Activated CD4-positive, alpha-beta memory T cell treated with anti-CD3 and anti-CD28 coated beads for 36 hours (primary cell): ENCODE results near the gene CNPY3. TPM values are rescaled to one million over a fixed set of nuclear protein-coding genes. Genes with fewer than 3 reads are reported as not detected.
"Not testable (repeated sequence)": the region's sequence is repeated elsewhere in the genome, so short reads cannot be mapped to it uniquely, and the experiment has no call there.

Experiments
- CTCF ChIA-PET: fragments of 350-600 bp; sonication (Branson Sonifier 250); formaldehyde crosslinking; loops from one replicate; lab custom pipeline; 2021; ENCODE audit warnings: antibody characterized with exemption, inconsistent platforms; lab: Charles Lee
- POLR2A ChIA-PET: fragments of 350-600 bp; sonication (Branson Sonifier 250); formaldehyde crosslinking; loops from one replicate; lab custom pipeline; 2021; ENCODE audit warnings: antibody characterized with exemption; lab: Charles Lee
- DNase-seq: peaks from one replicate; pipeline ENCODE4 v3.0.0-alpha.2; 2020
- H3K27ac Mint-ChIP-seq: one replicate; pipeline ENCODE4 v1.8.0; 2021; ENCODE audit warnings: mixed read lengths
- H3K27me3 Mint-ChIP-seq: one replicate; pipeline ENCODE4 v1.8.0; 2021; ENCODE audit warnings: mixed read lengths
- H3K36me3 Mint-ChIP-seq: one replicate; pipeline ENCODE4 v1.8.0; 2021; ENCODE audit warnings: mixed read lengths
- H3K4me1 Mint-ChIP-seq: one replicate; pipeline ENCODE4 v1.8.0; 2021; ENCODE audit warnings: low read depth, mixed read lengths
- H3K4me3 Mint-ChIP-seq: one replicate; pipeline ENCODE4 v1.8.0; 2021; ENCODE audit warnings: mild to moderate bottlenecking, mixed read lengths
- H3K9me3 Mint-ChIP-seq: one replicate; pipeline ENCODE4 v1.8.0; 2021; ENCODE audit warnings: mixed read lengths
- intact Hi-C: fragments of 100-400 bp; cut with micrococcal nuclease; formaldehyde crosslinking; loops from one replicate; pipeline ENCODE4 v1.15.1; 2023
- total RNA-seq, 2 experiments: library from RNA; stranded (reverse); gene quantifications; one replicate each; pipeline ENCODE4 v1.2.3, GENCODE V29; 2021

The CNPY3 gene
- total RNA-seq, 2 experiments from 2014 or later, result 32.2 to 37.6 TPM

GRCh38 chr6:42938987-42939809, 9.9 kb downstream of the CNPY3 start:
- Mint-ChIP-seq H3K36me3 (peaks cover 31% of the 10 kb centered on the region), H3K4me3 (no peak overlapping the region), H3K27me3 (no peaks in the 10 kb centered on the region), H3K9me3 (no peaks in the 10 kb centered on the region), H3K27ac (no peak overlapping the region), H3K4me1 (peaks cover 5% of the 10 kb centered on the region)
- no peak for DNase-seq
- POLR2A ChIA-PET, result interaction anchor here (1.2 kb wide), 1 partner anchor 10 kb away, joined by 3 read pairs; the partner anchor contains the start of gene CNPY3
- intact Hi-C loops, result no loop called here
- CTCF ChIA-PET, result interaction anchor here (0.9 kb wide), 1 partner anchor 205 kb away, joined by 3 read pairs; no protein-coding TSS in a partner anchor

GRCh38 chr6:42939810-42940167, 10.5 kb downstream of the CNPY3 start:
- Mint-ChIP-seq H3K9me3 (no peaks in the 10 kb centered on the region), H3K4me1 (peaks cover 4% of the 10 kb centered on the region), H3K36me3 (peaks cover 30% of the 10 kb centered on the region), H3K4me3 (no peak overlapping the region), H3K27me3 (no peaks in the 10 kb centered on the region), H3K27ac (no peak overlapping the region)
- ChIA-PET CTCF (no interaction called here), POLR2A (interaction anchor here (1.2 kb wide), 1 partner anchor 10 kb away, joined by 3 read pairs; the partner anchor contains the start of gene CNPY3)
- intact Hi-C loops, result no loop called here
- DNase-seq, result no peak

GRCh38 chr6:42940493-42941045, 11.3 kb downstream of the CNPY3 start:
- no peak for DNase-seq
- intact Hi-C loops, result no loop called here
- Mint-ChIP-seq H3K9me3 (no peaks in the 10 kb centered on the region), H3K27me3 (no peaks in the 10 kb centered on the region), H3K27ac (peak overlapping the region; percentile 33), H3K4me1 (peaks cover 1% of the 10 kb centered on the region), H3K36me3 (peaks cover 29% of the 10 kb centered on the region), H3K4me3 (no peak overlapping the region)
- ChIA-PET POLR2A (interaction anchor here (0.6 to 1.2 kb wide), 2 partner anchors 11 to 287 kb away, joined by 3 read pairs; partner anchors contain the start of gene CNPY3), CTCF (no interaction called here)

GRCh38 chr6:42941356-42941755, 12.1 kb downstream of the CNPY3 start:
- H3K9me3 Mint-ChIP-seq, POLR2A ChIA-PET, DNase-seq, H3K4me3 Mint-ChIP-seq, H3K27ac Mint-ChIP-seq, H3K4me1 Mint-ChIP-seq, H3K27me3 Mint-ChIP-seq, intact Hi-C loops, CTCF ChIA-PET: not testable (repeated sequence)
- H3K36me3 Mint-ChIP-seq, result peaks cover 23% of the 10 kb centered on the region

- DNase-seq, result no peak
- H3K4me1 Mint-ChIP-seq, result peaks cover 1% of the 10 kb centered on the region
Measured at GRCh38 chr6:42942444-42942843, 13.2 kb downstream of the CNPY3 start.

GRCh38 chr6:42947950-42948349, 18.7 kb downstream of the CNPY3 start:
- H3K9me3 Mint-ChIP-seq, result no peaks in the 10 kb centered on the region
- no peaks in the 10 kb centered on the region for H3K27me3 Mint-ChIP-seq
- H3K4me1 Mint-ChIP-seq, result no peaks in the 10 kb centered on the region
- ChIA-PET POLR2A (no interaction called here), CTCF (no interaction called here)
- H3K36me3 Mint-ChIP-seq, result peaks cover 7% of the 10 kb centered on the region
- intact Hi-C loops, result no loop called here
- H3K4me3 Mint-ChIP-seq, result no peak overlapping the region
- no peak overlapping the region for H3K27ac Mint-ChIP-seq
- no peak for DNase-seq

More at GRCh38 chr6:42942444-42942843, 13.2 kb downstream of the CNPY3 start:
- Mint-ChIP-seq H3K27me3 (no peaks in the 10 kb centered on the region), H3K27ac (no peak overlapping the region), H3K36me3 (peaks cover 19% of the 10 kb centered on the region), H3K9me3 (no peaks in the 10 kb centered on the region), H3K4me3 (no peak overlapping the region)
- intact Hi-C loops, result no loop called here
- POLR2A ChIA-PET, result no interaction called here
- CTCF ChIA-PET, result no interaction called here

- DNase-seq, result no peak
- Mint-ChIP-seq H3K4me3 (no peak overlapping the region), H3K4me1 (no peaks in the 10 kb centered on the region), H3K36me3 (no peaks in the 10 kb centered on the region), H3K27me3 (no peaks in the 10 kb centered on the region), H3K27ac (no peak overlapping the region), H3K9me3 (no peaks in the 10 kb centered on the region)
- ChIA-PET CTCF (no interaction called here), POLR2A (interaction anchor here (0.6 kb wide), 1 partner anchor 31 kb away, joined by 3 read pairs; no protein-coding TSS in a partner anchor)
- intact Hi-C loops, result no loop called here
Measured at GRCh38 chr6:42952389-42952788, 23.1 kb downstream of the CNPY3 start.

GRCh38 chr6:42954405-42954804, 25.1 kb downstream of the CNPY3 start:
- H3K9me3 Mint-ChIP-seq, H3K36me3 Mint-ChIP-seq, H3K4me3 Mint-ChIP-seq, CTCF ChIA-PET, POLR2A ChIA-PET, H3K27me3 Mint-ChIP-seq, DNase-seq, H3K4me1 Mint-ChIP-seq, H3K27ac Mint-ChIP-seq, intact Hi-C loops: not testable (repeated sequence)

GRCh38 chr6:42958125-42958524, 28.8 kb downstream of the CNPY3 start:
- Mint-ChIP-seq H3K27me3 (no peaks in the 10 kb centered on the region), H3K36me3 (peaks cover 12% of the 10 kb centered on the region), H3K9me3 (no peaks in the 10 kb centered on the region), H3K4me1 (peaks cover 13% of the 10 kb centered on the region), H3K4me3 (no peak overlapping the region), H3K27ac (no peak overlapping the region)
- no peak for DNase-seq
- POLR2A ChIA-PET, result no interaction called here
- intact Hi-C loops, result no loop called here
- CTCF ChIA-PET, result interaction anchor here (1.0 to 1.1 kb wide), 2 partner anchors 17 to 186 kb away, joined by 3 read pairs; no protein-coding TSS in a partner anchor

GRCh38 chr6:42959917-42960242, 30.6 kb downstream of the CNPY3 start:
- intact Hi-C loops, result loop anchor here (5.0 kb wide), 1 partner anchor 58 kb away; no protein-coding TSS in a partner anchor
- Mint-ChIP-seq H3K27ac (no peak overlapping the region), H3K27me3 (no peaks in the 10 kb centered on the region), H3K9me3 (no peaks in the 10 kb centered on the region), H3K4me3 (no peak overlapping the region), H3K36me3 (peaks cover 16% of the 10 kb centered on the region), H3K4me1 (peaks cover 13% of the 10 kb centered on the region)
- ChIA-PET POLR2A (no interaction called here), CTCF (interaction anchor here (1.9 kb wide), 1 partner anchor 184 kb away, joined by 7 read pairs; no protein-coding TSS in a partner anchor)
- DNase-seq, result no peak

GRCh38 chr6:42960243-42961019, 31.2 kb downstream of the CNPY3 start, which contains the start of gene GNMT:
Gene GNMT (plus strand): TSS chr6:42960754. CDS start chr6:42960768, 14 bp downstream.
- peak; percentile 45 for DNase-seq
- Mint-ChIP-seq H3K27ac (no peak within 1 kb of the TSS), H3K4me1 (peaks cover 13% of the 10 kb centered on the region), H3K27me3 (no peaks in the 10 kb centered on the region), H3K36me3 (peaks cover 16% of the 10 kb centered on the region), H3K9me3 (no peaks in the 10 kb centered on the region), H3K4me3 (peak within 1 kb of the TSS; percentile 59)
- intact Hi-C loops, result loop anchor here (5.0 kb wide), 1 partner anchor 58 kb away; no protein-coding TSS in a partner anchor
- ChIA-PET CTCF (interaction anchor here (1.9 kb wide), 1 partner anchor 183 kb away, joined by 7 read pairs; no protein-coding TSS in a partner anchor), POLR2A (no interaction called here)
